SIG-M5 (cell line): Measurements from ENCODE around the gene THAP12.
"Not testable (repeated sequence)": the region's sequence is repeated elsewhere in the genome, so short reads cannot be mapped to it uniquely, and the experiment has no call there.

Experiments
- DNase-seq: peaks from one replicate; lab custom pipeline; 2025; lab: John Stamatoyannopoulos, UW

THAP12 gene

GRCh38 chr11:76325185-76325584, 55.7 kb downstream of the THAP12 start:
- no peak for DNase-seq

GRCh38 chr11:76323804-76324203, 57.1 kb downstream of the THAP12 start:
- no peak for DNase-seq

GRCh38 chr11:76323375-76323774, 57.6 kb downstream of the THAP12 start:
- not testable (repeated sequence) for DNase-seq

- no peak for DNase-seq
Measured at GRCh38 chr11:76322942-76323341, 58.0 kb downstream of the THAP12 start.

GRCh38 chr11:76322540-76322939, 58.4 kb downstream of the THAP12 start:
- no peak for DNase-seq

- DNase-seq, result no peak
Measured at GRCh38 chr11:76321820-76322524, 59.0 kb downstream of the THAP12 start.

GRCh38 chr11:76321340-76321739, 59.6 kb downstream of the THAP12 start:
- no peak for DNase-seq

GRCh38 chr11:76320929-76321328, 60.0 kb downstream of the THAP12 start:
- no peak for DNase-seq

GRCh38 chr11:76319798-76320197, 61.1 kb downstream of the THAP12 start:
- DNase-seq, result not testable (repeated sequence)

- DNase-seq, result no peak
Measured at GRCh38 chr11:76318744-76319384, 62.1 kb downstream of the THAP12 start.

- DNase-seq, result no peak
Measured at GRCh38 chr11:76317296-76317695, 63.6 kb downstream of the THAP12 start.

GRCh38 chr11:76316726-76317125, 64.2 kb downstream of the THAP12 start:
- no peak for DNase-seq

GRCh38 chr11:76315182-76315853, 65.6 kb downstream of the THAP12 start:
- DNase-seq, result no peak

GRCh38 chr11:76314741-76315090, 66.2 kb downstream of the THAP12 start:
- no peak for DNase-seq

- DNase-seq, result no peak
Measured at GRCh38 chr11:76313913-76314740, 66.8 kb downstream of the THAP12 start.

GRCh38 chr11:76313271-76313670, 67.7 kb downstream of the THAP12 start:
- DNase-seq, result no peak

GRCh38 chr11:76310832-76311595, 69.9 kb downstream of the THAP12 start:
- DNase-seq, result no peak

GRCh38 chr11:76307978-76308747, 72.8 kb downstream of the THAP12 start:
- DNase-seq, result no peak

GRCh38 chr11:76307396-76307795, 73.5 kb downstream of the THAP12 start:
- DNase-seq, result no peak

GRCh38 chr11:76303399-76303798, 77.5 kb downstream of the THAP12 start:
- no peak for DNase-seq

- DNase-seq, result no peak
Measured at GRCh38 chr11:76302996-76303395, 77.9 kb downstream of the THAP12 start.
